ENCODE results near the gene ARHGAP42.

The ARHGAP42 gene

DNA sequence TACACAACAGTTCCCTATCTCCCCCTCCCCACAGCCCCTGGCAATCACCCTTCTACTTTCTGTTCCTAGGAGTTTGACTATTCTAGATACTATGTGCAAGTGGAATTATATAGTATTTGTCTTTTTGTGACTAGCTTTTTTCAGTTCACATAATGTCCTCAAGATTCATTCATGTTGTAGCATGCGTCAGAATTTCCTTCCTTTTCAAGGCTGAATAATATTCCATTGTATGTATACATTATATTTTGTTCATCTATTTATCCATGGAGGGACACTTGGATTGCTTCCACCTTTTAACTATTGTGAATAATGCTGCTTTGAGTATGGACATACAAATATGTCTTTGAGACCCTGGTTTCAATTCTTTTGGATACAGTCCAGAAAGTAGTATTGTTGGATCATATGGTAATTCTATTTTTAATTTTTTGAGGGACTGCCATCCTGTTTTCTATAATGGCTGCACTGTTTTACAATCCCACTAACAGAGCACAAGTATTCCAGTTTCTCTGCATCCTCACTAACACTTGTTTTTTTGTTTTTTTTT lies 128.8 kb downstream of the ARHGAP42 start:
- DNase-seq (ENCODE audit: low spot score), result no peak
- TF ChIP-seq, protein P1, sequence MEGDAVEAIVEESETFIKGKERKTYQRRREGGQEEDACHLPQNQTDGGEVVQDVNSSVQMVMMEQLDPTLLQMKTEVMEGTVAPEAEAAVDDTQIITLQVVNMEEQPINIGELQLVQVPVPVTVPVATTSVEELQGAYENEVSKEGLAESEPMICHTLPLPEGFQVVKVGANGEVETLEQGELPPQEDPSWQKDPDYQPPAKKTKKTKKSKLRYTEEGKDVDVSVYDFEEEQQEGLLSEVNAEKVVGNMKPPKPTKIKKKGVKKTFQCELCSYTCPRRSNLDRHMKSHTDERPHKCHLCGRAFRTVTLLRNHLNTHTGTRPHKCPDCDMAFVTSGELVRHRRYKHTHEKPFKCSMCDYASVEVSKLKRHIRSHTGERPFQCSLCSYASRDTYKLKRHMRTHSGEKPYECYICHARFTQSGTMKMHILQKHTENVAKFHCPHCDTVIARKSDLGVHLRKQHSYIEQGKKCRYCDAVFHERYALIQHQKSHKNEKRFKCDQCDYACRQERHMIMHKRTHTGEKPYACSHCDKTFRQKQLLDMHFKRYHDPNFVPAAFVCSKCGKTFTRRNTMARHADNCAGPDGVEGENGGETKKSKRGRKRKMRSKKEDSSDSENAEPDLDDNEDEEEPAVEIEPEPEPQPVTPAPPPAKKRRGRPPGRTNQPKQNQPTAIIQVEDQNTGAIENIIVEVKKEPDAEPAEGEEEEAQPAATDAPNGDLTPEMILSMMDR (IDR thresholded peaks at IDR 0.05; ENCODE audit: extremely low read depth, insufficient read depth, missing control alignments), result no peak
- in situ Hi-C loops (cut with MboI; ENCODE audit: low pct_unique_long_range_greater_than_20kb, low sequenced_read_pairs, unreplicated experiment), result no loop called here

DNA sequence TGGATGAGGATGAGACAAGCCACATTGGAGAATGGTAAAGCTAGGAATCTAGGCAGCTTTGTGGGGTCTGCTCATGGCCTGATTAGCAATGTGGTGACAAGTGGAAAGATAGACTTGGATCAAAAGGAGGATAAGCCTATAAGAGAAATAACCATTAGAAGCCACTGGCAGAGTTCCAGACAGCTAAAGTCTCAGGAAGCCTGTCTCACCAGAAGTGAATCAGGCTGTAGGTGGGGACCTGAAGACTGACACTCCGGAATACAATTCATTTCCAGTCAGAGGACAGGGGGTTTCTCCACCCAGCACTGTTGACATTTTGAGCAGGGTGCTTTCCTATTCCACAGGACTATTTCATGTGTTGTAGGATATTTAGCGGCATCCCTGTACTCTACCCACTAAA lies 129.7 kb downstream of the ARHGAP42 start:
- DNase-seq (ENCODE audit: low spot score), result no peak
- TF ChIP-seq, protein P1 (IDR thresholded peaks at IDR 0.05; ENCODE audit: extremely low read depth, insufficient read depth, missing control alignments), result no peak

DNA sequence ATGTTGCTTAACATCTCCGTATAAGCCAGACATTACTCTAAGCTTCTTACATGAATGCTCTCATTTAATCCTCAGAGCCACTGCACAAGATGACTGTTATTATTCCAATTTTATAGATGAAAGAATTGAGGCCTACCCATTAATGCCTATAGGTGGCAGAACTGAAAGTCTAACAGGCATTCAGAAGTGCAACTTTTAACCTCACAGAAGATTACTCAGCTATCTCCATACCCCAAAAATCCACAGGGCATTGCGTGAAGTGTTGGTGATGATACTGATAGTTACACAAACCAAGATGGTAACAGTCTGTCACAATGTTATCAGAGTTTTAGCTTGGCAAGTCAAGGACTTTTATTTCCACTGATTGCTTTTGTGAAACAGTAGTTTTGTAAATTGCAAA lies 130.5 kb downstream of the ARHGAP42 start:
- in situ Hi-C loops (cut with MboI; ENCODE audit: low pct_unique_long_range_greater_than_20kb, low sequenced_read_pairs, unreplicated experiment), result no loop called here
- no peak for DNase-seq (ENCODE audit: low spot score)

More for the DNA sequence above, 129.7 kb downstream of the ARHGAP42 start:
- in situ Hi-C loops (cut with MboI; ENCODE audit: low pct_unique_long_range_greater_than_20kb, low sequenced_read_pairs, unreplicated experiment), result no loop called here

DNA sequence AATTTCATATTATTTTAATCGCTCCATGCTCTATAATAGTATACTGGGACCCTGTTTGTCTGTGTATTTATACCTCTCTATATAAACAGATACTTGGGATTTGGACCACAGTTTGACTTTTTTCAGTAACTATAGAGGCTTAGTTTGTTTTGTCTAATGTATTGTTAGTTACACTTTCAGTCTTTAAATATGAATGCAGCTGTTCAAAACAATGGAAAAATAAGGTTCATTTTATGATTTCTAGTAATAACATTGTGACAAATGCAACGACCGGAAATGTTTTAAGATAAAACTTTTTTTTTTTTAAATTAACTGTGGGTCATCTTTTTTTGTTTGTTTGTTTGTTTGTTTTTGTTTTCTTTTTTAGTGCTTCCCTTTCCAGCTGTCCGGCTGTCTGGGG lies 133.5 kb downstream of the ARHGAP42 start:
- no peak for DNase-seq (ENCODE audit: low spot score)
- TF ChIP-seq, protein P1 (IDR thresholded peaks at IDR 0.05; ENCODE audit: extremely low read depth, insufficient read depth, missing control alignments), result no peak
- in situ Hi-C loops (cut with MboI; ENCODE audit: low pct_unique_long_range_greater_than_20kb, low sequenced_read_pairs, unreplicated experiment), result no loop called here

More for the DNA sequence above, 130.5 kb downstream of the ARHGAP42 start:
- TF ChIP-seq, protein P1 (IDR thresholded peaks at IDR 0.05; ENCODE audit: extremely low read depth, insufficient read depth, missing control alignments), result no peak

DNA sequence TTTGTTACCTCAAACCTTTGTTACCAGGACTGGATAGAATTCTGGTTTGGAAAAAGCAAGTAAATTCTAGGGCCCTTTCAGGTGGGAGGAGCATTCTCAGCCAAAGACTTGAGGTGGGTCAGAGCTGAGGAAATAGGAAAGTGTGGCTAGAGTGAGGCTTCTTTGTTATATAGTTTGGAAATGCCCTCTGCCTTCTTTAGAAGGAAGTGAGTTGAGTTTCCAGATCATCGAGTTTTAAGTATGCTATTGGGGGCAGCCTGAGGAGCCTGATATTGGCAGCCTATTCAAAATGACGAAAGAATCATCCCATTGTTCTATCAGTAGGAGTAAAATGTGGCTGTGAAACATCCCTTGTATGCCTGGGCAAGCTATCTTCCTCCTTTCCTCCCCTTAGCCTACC lies 134.1 kb downstream of the ARHGAP42 start:
- TF ChIP-seq, protein P1 (IDR thresholded peaks at IDR 0.05; ENCODE audit: extremely low read depth, insufficient read depth, missing control alignments), result no peak
- in situ Hi-C loops (cut with MboI; ENCODE audit: low pct_unique_long_range_greater_than_20kb, low sequenced_read_pairs, unreplicated experiment), result no loop called here
- DNase-seq (ENCODE audit: low spot score), result no peak

DNA sequence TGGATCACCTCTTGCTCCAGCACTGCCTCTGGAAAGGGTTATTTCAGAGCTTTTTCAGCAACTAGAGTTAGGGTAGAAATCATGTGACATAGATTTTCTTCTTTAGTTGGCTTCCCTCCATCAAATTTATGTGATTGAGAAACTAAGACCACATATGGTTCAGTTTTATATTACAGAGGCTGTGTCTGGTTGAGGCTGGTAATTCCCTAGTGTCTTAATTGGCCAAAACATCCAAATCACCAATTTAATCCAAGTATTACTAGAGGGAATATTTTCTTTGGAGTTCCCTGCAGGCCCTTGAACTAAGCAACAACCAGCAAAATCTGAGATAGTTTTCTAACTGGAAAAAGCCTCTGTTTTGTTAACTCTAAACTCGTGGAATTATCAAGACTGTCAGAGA lies 136.3 kb downstream of the ARHGAP42 start:
- no peak for DNase-seq (ENCODE audit: low spot score)

More for the DNA sequence above, 136.3 kb downstream of the ARHGAP42 start:
- in situ Hi-C loops (cut with MboI; ENCODE audit: low pct_unique_long_range_greater_than_20kb, low sequenced_read_pairs, unreplicated experiment), result no loop called here
- TF ChIP-seq, protein P1 (IDR thresholded peaks at IDR 0.05; ENCODE audit: extremely low read depth, insufficient read depth, missing control alignments), result no peak
